B cell (primary cell): ENCODE results near the gene SRSF2. TPM values are rescaled to one million over a fixed set of nuclear protein-coding genes. Genes with fewer than 3 reads are reported as not detected.

Experiments used
- ATAC-seq: fragments of 200-7000 bp; cut with Tn5 transposase; one replicate; pipeline ENCODE4 v1.10.0; 2021; ENCODE audit warnings: low read depth, mild to moderate bottlenecking, moderate number of reproducible peaks, moderate library complexity
- CTCF ChIA-PET: fragments of 350-600 bp; sonication (Branson Sonifier 250); formaldehyde crosslinking; loops from one replicate; lab custom pipeline; 2021; ENCODE audit warnings: antibody characterized with exemption, inconsistent platforms; lab: Charles Lee
- POLR2A ChIA-PET: fragments of 350-600 bp; sonication (Branson Sonifier 250); formaldehyde crosslinking; loops from one replicate; lab custom pipeline; 2021; ENCODE audit warnings: antibody characterized with exemption; lab: Charles Lee
- DNase-seq: peaks from one replicate; pipeline ENCODE4 v3.0.0; 2013
- H2AFZ ChIP-seq: 2 replicates; pipeline ENCODE4 v1.6.1; 2012; ENCODE audit warnings: mild to moderate bottlenecking, low read depth, low read length; ENCODE audit not compliant: insufficient read depth, poor library complexity, severe bottlenecking
- H3K27ac ChIP-seq, 2 donors: 1 replicate in 1 of 2; 2 replicates in 1 of 2; pipeline ENCODE4 v1.5.1; 2012 to 2013; ENCODE audit warnings: low read length in 2 of 2, mild to moderate bottlenecking in 2 of 2, moderate library complexity in 1 of 2
- H3K27me3 ChIP-seq, 4 experiments: fragments of 200-600 bp in 1 of 4; sonication (generic) in 1 of 4; replicated peaks in 1 of 4; 1 replicate in 2 of 4; 2 replicates in 2 of 4; pipeline versions ENCODE4 v1.6.1 to v1.7.0; 2013 to 2016; ENCODE audit warnings: low read length in 3 of 4, mild to moderate bottlenecking in 2 of 4, mixed read lengths in 1 of 4, moderate library complexity in 1 of 4; ENCODE audit not compliant: insufficient read depth in 4 of 4, control insufficient read depth in 3 of 4; ENCODE audit errors: control extremely low read depth in 1 of 4
- H3K36me3 ChIP-seq, 2 experiments: replicated peaks in 1 of 2; 1 replicate in 1 of 2; 2 replicates in 1 of 2; pipeline versions ENCODE4 v1.6.1 to v1.7.1; 2013; ENCODE audit warnings: low read length in 1 of 2; ENCODE audit not compliant: insufficient read depth in 2 of 2, control insufficient read depth in 1 of 2; ENCODE audit errors: control extremely low read depth in 1 of 2, extremely low read depth in 1 of 2
- H3K4me1 ChIP-seq, 2 donors: fragments of 200-600 bp in 1 of 2; sonication (generic) in 1 of 2; 1 replicate in 1 of 2; 2 replicates in 1 of 2; pipeline versions ENCODE4 v1.5.1 to v1.6.1; 2013 to 2017; ENCODE audit warnings: low read length in 2 of 2; ENCODE audit not compliant: control insufficient read depth in 2 of 2, insufficient read depth in 2 of 2
- H3K4me2 ChIP-seq: replicated peaks from 2 replicates; pipeline ENCODE3; 2012; ENCODE audit warnings: mild to moderate bottlenecking, low read depth, low read length; ENCODE audit not compliant: poor library complexity, severe bottlenecking
- H3K4me3 ChIP-seq, 5 experiments: fragments of 200-600 bp in 1 of 5; sonication (generic) in 1 of 5; 1 replicate in 3 of 5; 2 replicates in 2 of 5; pipeline versions ENCODE4 v1.5.1 to v1.7.0; 2011 to 2016; ENCODE audit warnings: low read length in 4 of 5, mild to moderate bottlenecking in 4 of 5, low read depth in 2 of 5, control low read depth in 1 of 5, moderate library complexity in 1 of 5; ENCODE audit not compliant: insufficient read depth in 1 of 5; ENCODE audit errors: control extremely low read depth in 1 of 5, extremely low read depth in 1 of 5
- H3K79me2 ChIP-seq: fragments of 200-600 bp; sonication (generic); one replicate; pipeline ENCODE4 v1.6.0; 2016; ENCODE audit warnings: low read length; ENCODE audit not compliant: control insufficient read depth, insufficient read depth
- H3K9ac ChIP-seq: fragments of 200-600 bp; sonication (generic); 2 replicates; pipeline ENCODE4 v1.6.1; 2017; ENCODE audit warnings: mild to moderate bottlenecking, low read length, moderate library complexity
- H3K9me3 ChIP-seq, 3 donors: one replicate each; pipeline versions ENCODE4 v1.6.1 to v1.7.1; 2013; ENCODE audit warnings: low read length in 2 of 3; ENCODE audit not compliant: control insufficient read depth in 2 of 3, insufficient read depth in 1 of 3; ENCODE audit errors: control extremely low read depth in 1 of 3
- H4K20me1 ChIP-seq: 2 replicates; pipeline ENCODE4 v1.6.0; 2012; ENCODE audit warnings: mild to moderate bottlenecking, low read length; ENCODE audit not compliant: insufficient read depth, control insufficient read depth, poor library complexity, severe bottlenecking
- H3K27ac Mint-ChIP-seq: one replicate; pipeline ENCODE4 v1.8.0; 2021; ENCODE audit warnings: mixed read lengths
- H3K27me3 Mint-ChIP-seq: one replicate; pipeline ENCODE4 v1.8.0; 2021; ENCODE audit warnings: mixed read lengths
- H3K4me1 Mint-ChIP-seq: one replicate; pipeline ENCODE4 v1.8.0; 2021; ENCODE audit warnings: mixed read lengths
- H3K4me3 Mint-ChIP-seq: one replicate; pipeline ENCODE4 v1.8.0; 2021; ENCODE audit warnings: mixed read lengths
- H3K9me3 Mint-ChIP-seq: one replicate; pipeline ENCODE4 v1.8.0; 2022; ENCODE audit warnings: mixed read lengths; ENCODE audit not compliant: insufficient read depth
- EZH2 ChIP-seq: IDR thresholded peaks from 2 replicates; pipeline ENCODE4 v1.6.1; 2012; ENCODE audit warnings: borderline replicate concordance, low read depth, mild to moderate bottlenecking, moderate library complexity, low read length; ENCODE audit not compliant: insufficient read depth, poor library complexity, severe bottlenecking
- WGBS: methylation state at CpG from one replicate; pipeline ENCODE4 v1.1.5; 2013; ENCODE audit warnings: missing lambda C conversion rate; ENCODE audit not compliant: insufficient coverage; 5-methylcytosine and 5-hydroxymethylcytosine counted together
- intact Hi-C: fragments of 100-400 bp; cut with micrococcal nuclease; formaldehyde crosslinking; loops from one replicate; pipeline ENCODE4 v1.10.0; 2022
- polyA plus RNA-seq: library from polyadenylated mRNA; depleted of rRNA; stranded (reverse); fragments of >200 nt; gene quantifications from 2 replicates; pipeline ENCODE4 v1.2.3, GENCODE V29; 2012
- total RNA-seq, 2 donors: library from RNA; stranded (reverse); fragments of 120-200 nt in 1 of 2; gene quantifications; 1 replicate in 1 of 2; 2 replicates in 1 of 2; pipeline versions ENCODE4 v1.2.3 to v1.2.4, GENCODE V29; 2013 to 2022
- TF ChIP-seq, protein P1 (sequence below): fragments of 200-600 bp; IDR thresholded peaks from one replicate; pipeline ENCODE4 v1.8.0; 2022; ENCODE audit warnings: antibody characterized with exemption, mild to moderate bottlenecking

SRSF2 gene
- total and polyA plus RNA-seq, 2 donors (not counting 1 experiment from before 2014, with no cell fraction given): 362 to 764 TPM

DNA sequence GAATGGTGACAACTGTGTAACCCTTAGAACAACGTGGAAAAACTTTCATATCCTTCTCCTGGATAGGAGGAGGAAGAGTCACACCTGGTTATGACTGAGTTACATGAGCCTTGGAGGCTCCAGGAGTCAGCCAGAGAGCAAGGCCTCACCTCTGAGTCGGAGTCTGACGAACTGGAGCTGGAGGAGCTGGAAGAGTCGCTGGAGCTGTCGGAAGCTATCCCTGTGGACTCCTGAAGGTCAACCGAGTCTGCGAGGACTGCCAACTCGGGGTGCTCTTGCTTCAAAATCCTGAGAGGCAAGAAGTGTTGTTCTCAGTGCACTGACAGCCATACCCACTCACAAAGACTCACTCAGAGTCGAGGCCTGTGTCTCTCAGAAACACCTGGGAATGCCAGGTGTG, 16.9 kb downstream of the SRSF2 start:
- H3K9ac ChIP-seq: no peak overlapping the region
- H3K27ac Mint-ChIP-seq: no peak overlapping the region
- intact Hi-C loops: no loop called here
- no peaks in the 10 kb centered on the region for H3K27me3 Mint-ChIP-seq
- WGBS: 100% methylated on average over 9 of the region's 9 CpGs
- no peak overlapping the region for H2AFZ ChIP-seq
- H3K4me1 Mint-ChIP-seq: peaks cover 23% of the 10 kb centered on the region
- no peaks in the 10 kb centered on the region for H3K9me3 ChIP-seq
- no peak overlapping the region for H3K4me2 ChIP-seq
- ChIA-PET POLR2A (interaction anchor here (0.6 kb wide), 1 partner anchor 599 kb away, joined by 6 read pairs; no protein-coding TSS in a partner anchor), CTCF (interaction anchor here (1.1 kb wide), 1 partner anchor 8 kb away, joined by 3 read pairs; no protein-coding TSS in a partner anchor)
- H3K9me3 Mint-ChIP-seq: no peaks in the 10 kb centered on the region
- H3K27ac ChIP-seq: no peak overlapping the region
- H4K20me1 ChIP-seq: peaks cover 33% of the 10 kb centered on the region
- ATAC-seq (no peak), DNase-seq (no peak)
- H3K79me2 ChIP-seq: peaks cover 28% of the 10 kb centered on the region
- peaks cover 14 to 20% of the 10 kb centered on the region in 2 donors for H3K4me1 ChIP-seq
- TF ChIP-seq EZH2: no peak
- TF ChIP-seq, protein P1, sequence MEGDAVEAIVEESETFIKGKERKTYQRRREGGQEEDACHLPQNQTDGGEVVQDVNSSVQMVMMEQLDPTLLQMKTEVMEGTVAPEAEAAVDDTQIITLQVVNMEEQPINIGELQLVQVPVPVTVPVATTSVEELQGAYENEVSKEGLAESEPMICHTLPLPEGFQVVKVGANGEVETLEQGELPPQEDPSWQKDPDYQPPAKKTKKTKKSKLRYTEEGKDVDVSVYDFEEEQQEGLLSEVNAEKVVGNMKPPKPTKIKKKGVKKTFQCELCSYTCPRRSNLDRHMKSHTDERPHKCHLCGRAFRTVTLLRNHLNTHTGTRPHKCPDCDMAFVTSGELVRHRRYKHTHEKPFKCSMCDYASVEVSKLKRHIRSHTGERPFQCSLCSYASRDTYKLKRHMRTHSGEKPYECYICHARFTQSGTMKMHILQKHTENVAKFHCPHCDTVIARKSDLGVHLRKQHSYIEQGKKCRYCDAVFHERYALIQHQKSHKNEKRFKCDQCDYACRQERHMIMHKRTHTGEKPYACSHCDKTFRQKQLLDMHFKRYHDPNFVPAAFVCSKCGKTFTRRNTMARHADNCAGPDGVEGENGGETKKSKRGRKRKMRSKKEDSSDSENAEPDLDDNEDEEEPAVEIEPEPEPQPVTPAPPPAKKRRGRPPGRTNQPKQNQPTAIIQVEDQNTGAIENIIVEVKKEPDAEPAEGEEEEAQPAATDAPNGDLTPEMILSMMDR: no peak
- no peaks in the 10 kb centered on the region for H3K27me3 ChIP-seq
- no peak overlapping the region for H3K4me3 ChIP-seq
- peaks cover 17 to 78% of the 10 kb centered on the region in 2 experiments for H3K36me3 ChIP-seq
- H3K4me3 Mint-ChIP-seq: no peak overlapping the region

DNA sequence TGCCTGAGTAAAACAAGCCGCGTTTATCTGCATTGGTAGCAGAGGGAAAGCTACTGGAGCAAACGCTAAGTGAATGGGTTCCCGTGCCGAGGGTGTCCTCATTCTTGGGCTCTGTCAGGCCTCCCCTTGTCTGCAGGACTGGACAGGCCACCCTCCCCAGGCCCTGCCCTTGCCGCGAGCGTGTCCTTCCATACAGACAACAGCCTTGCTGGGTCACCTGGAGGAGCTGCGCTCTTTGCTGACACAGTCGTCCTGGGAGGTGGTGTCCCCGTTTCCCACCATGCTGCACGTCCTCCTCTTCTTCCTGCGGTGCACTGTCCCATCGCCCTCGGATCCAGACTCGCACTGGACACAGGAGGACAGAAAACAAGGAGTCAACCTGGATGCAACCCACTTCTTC, 18.6 kb downstream of the SRSF2 start:
- Histone ChIP-seq H3K4me3 (no peak overlapping the region), H3K27ac (no peak overlapping the region), H3K9me3 (no peaks in the 10 kb centered on the region), H3K27me3 (no peaks in the 10 kb centered on the region), H3K9ac (no peak overlapping the region), H3K4me2 (no peak overlapping the region), H3K36me3 (peaks cover 20 to 69% of the 10 kb centered on the region in 2 experiments), H3K79me2 (peaks cover 21% of the 10 kb centered on the region), H3K4me1 (peaks cover 16 to 22% of the 10 kb centered on the region in 2 donors), H2AFZ (no peak overlapping the region), H4K20me1 (peaks cover 28% of the 10 kb centered on the region)
- TF ChIP-seq EZH2: no peak
- TF ChIP-seq, protein P1: no peak
- DNase-seq (no peak), ATAC-seq (no peak)
- H3K4me3 Mint-ChIP-seq: no peak overlapping the region
- CTCF ChIA-PET: interaction anchor here (0.6 to 1.4 kb wide), 3 partner anchors 16 to 810 kb away, joined by 3 to 4 read pairs (median 3); no protein-coding TSS in a partner anchor
- no peak overlapping the region for H3K27ac Mint-ChIP-seq
- no peaks in the 10 kb centered on the region for H3K9me3 Mint-ChIP-seq
- peaks cover 23% of the 10 kb centered on the region for H3K4me1 Mint-ChIP-seq
- H3K27me3 Mint-ChIP-seq: no peaks in the 10 kb centered on the region
- POLR2A ChIA-PET: interaction anchor here (0.6 kb wide), 1 partner anchor 1438 kb away, joined by 4 read pairs; no protein-coding TSS in a partner anchor
- WGBS: 95% methylated on average over 14 of the region's 16 CpGs
- intact Hi-C loops: no loop called here
